CD4-positive, alpha-beta T cell treated with Interleukin-17A for 1 hour (primary cell): Measurements from ENCODE around the gene VAV3.
"Not testable (repeated sequence)": the region's sequence is repeated elsewhere in the genome, so short reads cannot be mapped to it uniquely, and the experiment has no call there.

ENCODE experiments used
- DNase-seq: peaks from one replicate; pipeline ENCODE4 v3.0.0-alpha.2; 2020

The VAV3 gene

GRCh38 chr1:107710005-107710404, 255.0 kb downstream of the VAV3 start:
- no peak for DNase-seq

GRCh38 chr1:107707111-107707510, 257.9 kb downstream of the VAV3 start:
- no peak for DNase-seq

GRCh38 chr1:107706182-107706581, 258.8 kb downstream of the VAV3 start:
- no peak for DNase-seq

GRCh38 chr1:107704911-107705310, 260.1 kb downstream of the VAV3 start:
- no peak for DNase-seq

GRCh38 chr1:107702946-107703571, 261.9 kb downstream of the VAV3 start:
- no peak for DNase-seq

- DNase-seq = not testable (repeated sequence)
These were observed 264.3 kb downstream of the VAV3 start for GRCh38 chr1:107700651-107701050.

GRCh38 chr1:107698161-107698560, 266.8 kb downstream of the VAV3 start:
- no peak for DNase-seq

- no peak for DNase-seq
These were observed 269.6 kb downstream of the VAV3 start for GRCh38 chr1:107695341-107695740.

- DNase-seq = no peak
These were observed 272.2 kb downstream of the VAV3 start for GRCh38 chr1:107692580-107693345.

GRCh38 chr1:107691540-107691939, 273.4 kb downstream of the VAV3 start:
- DNase-seq = no peak

- DNase-seq = no peak
These were observed 274.5 kb downstream of the VAV3 start for GRCh38 chr1:107690491-107690890.

- DNase-seq = no peak
These were observed 275.2 kb downstream of the VAV3 start for GRCh38 chr1:107689733-107690132.

GRCh38 chr1:107689159-107689558, 275.8 kb downstream of the VAV3 start:
- no peak for DNase-seq

- DNase-seq = no peak
These were observed 276.9 kb downstream of the VAV3 start for GRCh38 chr1:107687849-107688753.

GRCh38 chr1:107683683-107684082, 281.3 kb downstream of the VAV3 start:
- DNase-seq = no peak

GRCh38 chr1:107683191-107683657, 281.8 kb downstream of the VAV3 start:
- no peak for DNase-seq

- no peak for DNase-seq
These were observed 282.5 kb downstream of the VAV3 start for GRCh38 chr1:107682467-107682866.

- no peak for DNase-seq
These were observed 283.9 kb downstream of the VAV3 start for GRCh38 chr1:107681001-107681479.

GRCh38 chr1:107680579-107680985, 284.4 kb downstream of the VAV3 start:
- DNase-seq = no peak

- DNase-seq = no peak
These were observed 285.5 kb downstream of the VAV3 start for GRCh38 chr1:107679411-107679953.

GRCh38 chr1:107678993-107679392, 286.0 kb downstream of the VAV3 start:
- DNase-seq = no peak

- no peak for DNase-seq
These were observed 287.3 kb downstream of the VAV3 start for GRCh38 chr1:107677697-107678096.

- DNase-seq = no peak
These were observed 290.5 kb downstream of the VAV3 start for GRCh38 chr1:107674486-107674885.
